Loucy (cell line): ENCODE measurements around the gene WDCP.

ENCODE experiments used
- H2AFZ ChIP-seq: fragments of 200-600 bp; sonication (generic); 2 replicates; pipeline ENCODE4 v1.6.0; 2016; ENCODE audit warnings: antibody characterized with exemption, mild to moderate bottlenecking, low read length, moderate library complexity
- H3F3A ChIP-seq: fragments of 200-600 bp; 2 replicates; pipeline ENCODE4 v1.6.0; 2016; ENCODE audit warnings: antibody characterized with exemption, low read depth, mild to moderate bottlenecking
- H3K27me3 ChIP-seq: fragments of 200-600 bp; sonication (generic); 2 replicates; pipeline ENCODE4 v1.6.1; 2014; ENCODE audit warnings: low read length, mild to moderate bottlenecking; ENCODE audit not compliant: insufficient read depth, poor library complexity, severe bottlenecking
- H3K36me3 ChIP-seq: fragments of 200-600 bp; sonication (generic); 2 replicates; pipeline ENCODE4 v1.6.1; 2016; ENCODE audit warnings: low read length; ENCODE audit not compliant: insufficient read depth
- H3K4me1 ChIP-seq: fragments of 200-600 bp; sonication (generic); 2 replicates; pipeline ENCODE4 v1.5.1; 2014; ENCODE audit warnings: low read length, mild to moderate bottlenecking; ENCODE audit not compliant: insufficient read depth, poor library complexity, severe bottlenecking
- H3K4me2 ChIP-seq: fragments of 200-600 bp; sonication (generic); 2 replicates; pipeline ENCODE4 v1.6.0; 2014; ENCODE audit warnings: antibody characterized with exemption, low read length, low read depth, mild to moderate bottlenecking; ENCODE audit not compliant: poor library complexity, severe bottlenecking
- H3K4me3 ChIP-seq: fragments of 200-600 bp; sonication (generic); 2 replicates; pipeline ENCODE4 v1.5.1; 2014; ENCODE audit warnings: low read length, mild to moderate bottlenecking, mixed read lengths; ENCODE audit not compliant: poor library complexity, severe bottlenecking
- H3K79me2 ChIP-seq: fragments of 200-600 bp; sonication (generic); 2 replicates; pipeline ENCODE4 v1.6.1; 2014; ENCODE audit warnings: low read length; ENCODE audit not compliant: insufficient read depth
- H3K9ac ChIP-seq: fragments of 200-600 bp; sonication (generic); 2 replicates; pipeline ENCODE4 v1.6.0; 2014; ENCODE audit warnings: mild to moderate bottlenecking, low read depth, low read length, moderate library complexity; ENCODE audit not compliant: poor library complexity, severe bottlenecking
- H3K9me2 ChIP-seq: fragments of 200-600 bp; sonication (generic); replicated peaks from 2 replicates; pipeline ENCODE4 v1.6.1; 2016; ENCODE audit warnings: low read depth, low read length, mixed read lengths
- H3K9me3 ChIP-seq: fragments of 200-600 bp; sonication (generic); 2 replicates; pipeline ENCODE4 v1.6.1; 2014; ENCODE audit warnings: mild to moderate bottlenecking, antibody characterized with exemption, low read length, low read depth; ENCODE audit not compliant: insufficient read depth
- H4K20me1 ChIP-seq: fragments of 200-600 bp; sonication (generic); 2 replicates; pipeline ENCODE4 v1.6.0; 2014; ENCODE audit warnings: antibody characterized with exemption, low read length, mild to moderate bottlenecking; ENCODE audit not compliant: insufficient read depth, poor library complexity, severe bottlenecking
- CTCF ChIP-seq: fragments of 200-600 bp; sonication (generic); conservative IDR thresholded peaks from 2 replicates; pipeline ENCODE4 v1.5.1; 2014; ENCODE audit warnings: mild to moderate bottlenecking, antibody characterized with exemption, low read length
- EZH2phosphoT487 ChIP-seq: fragments of 200-600 bp; IDR thresholded peaks from 2 replicates; pipeline ENCODE4 v1.6.1; 2018; ENCODE audit warnings: antibody characterized with exemption, mild to moderate bottlenecking, moderate library complexity, borderline replicate concordance

WDCP gene

DNA sequence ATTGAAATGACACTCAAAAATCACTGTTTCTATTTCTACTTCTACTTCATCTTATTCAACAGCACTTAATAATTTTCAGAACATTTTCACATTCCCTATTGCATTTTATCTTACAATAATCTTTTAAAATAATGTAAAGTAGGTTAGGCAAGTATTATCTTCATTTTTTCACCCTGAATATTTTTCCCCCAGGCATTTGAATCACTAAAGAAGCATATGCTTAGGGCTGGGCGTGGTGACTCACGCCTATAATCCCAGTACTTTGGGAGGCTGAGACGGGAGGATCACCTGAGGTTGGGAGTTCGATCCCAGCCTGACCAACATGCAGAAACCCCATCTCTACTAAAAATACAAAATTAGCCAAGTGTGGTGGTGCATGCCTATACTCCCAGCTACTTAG is 6.7 kb downstream of the WDCP start:
- H2AFZ ChIP-seq, result no peak overlapping the region
- H3K4me1 ChIP-seq, result peaks cover under 1% of the 10 kb centered on the region
- no peaks in the 10 kb centered on the region for H4K20me1 ChIP-seq
- no peak overlapping the region for H3K4me3 ChIP-seq
- peaks cover 15% of the 10 kb centered on the region; the same call in 1 of the 2 replicates for H3K36me3 ChIP-seq
- no peaks in the 10 kb centered on the region for H3F3A ChIP-seq
- no peaks in the 10 kb centered on the region for H3K27me3 ChIP-seq
- H3K4me2 ChIP-seq, result no peak overlapping the region
- H3K9ac ChIP-seq, result no peak overlapping the region
- H3K9me3 ChIP-seq, result no peaks in the 10 kb centered on the region
- peaks cover 9% of the 10 kb centered on the region; the same call in 1 of the 2 replicates for H3K79me2 ChIP-seq
- no peaks in the 10 kb centered on the region for H3K9me2 ChIP-seq
- TF ChIP-seq CTCF (no peak), EZH2phosphoT487 (no peak)

DNA sequence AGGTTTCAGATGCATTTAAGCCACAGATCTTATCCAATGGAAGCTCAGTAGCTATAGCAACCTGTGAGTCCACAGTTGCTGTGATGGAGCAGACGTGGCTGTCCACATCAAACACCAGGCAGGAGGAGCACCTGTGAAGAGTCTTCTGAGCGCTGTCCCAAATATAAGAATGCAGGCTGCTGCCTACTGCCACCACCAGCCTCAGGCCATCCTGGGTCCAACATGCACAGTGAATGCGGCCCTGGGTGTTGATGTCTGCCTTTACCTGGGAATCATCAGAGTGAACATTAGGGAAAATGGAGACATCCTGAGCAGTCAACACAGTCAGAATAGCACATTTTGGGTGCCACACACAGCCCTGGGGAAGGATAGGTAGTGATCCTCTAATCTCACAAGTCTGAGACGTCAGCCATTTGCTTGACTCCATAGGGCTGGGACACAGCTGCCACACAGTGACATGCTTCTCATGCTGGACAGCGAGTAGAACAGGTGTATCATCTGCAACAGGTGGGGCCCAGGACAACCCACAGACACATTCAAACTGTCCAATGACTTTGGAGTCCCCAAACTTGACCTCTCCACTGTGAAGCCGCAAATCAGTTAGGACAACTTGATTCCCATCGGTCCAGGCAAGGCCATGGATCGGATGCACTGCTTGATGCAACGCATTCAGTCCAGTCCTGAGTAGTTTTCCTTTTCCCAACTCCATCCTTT is 8.2 kb downstream of the WDCP start:
- Histone ChIP-seq H3K4me3 (no peak overlapping the region), H3K9ac (no peak overlapping the region), H3K36me3 (peaks cover 15% of the 10 kb centered on the region; the same call in 1 of the 2 replicates), H3K4me1 (no peaks in the 10 kb centered on the region), H3K9me3 (no peaks in the 10 kb centered on the region), H3F3A (no peaks in the 10 kb centered on the region), H3K27me3 (no peaks in the 10 kb centered on the region), H3K79me2 (0 out of 2 replicates have a peak, but pooled peaks cover 3% of the 10 kb centered on the region), H2AFZ (no peak overlapping the region), H3K4me2 (no peak overlapping the region), H4K20me1 (no peaks in the 10 kb centered on the region), H3K9me2 (no peaks in the 10 kb centered on the region)
- TF ChIP-seq CTCF, result no peak
- no peak for TF ChIP-seq EZH2phosphoT487

DNA sequence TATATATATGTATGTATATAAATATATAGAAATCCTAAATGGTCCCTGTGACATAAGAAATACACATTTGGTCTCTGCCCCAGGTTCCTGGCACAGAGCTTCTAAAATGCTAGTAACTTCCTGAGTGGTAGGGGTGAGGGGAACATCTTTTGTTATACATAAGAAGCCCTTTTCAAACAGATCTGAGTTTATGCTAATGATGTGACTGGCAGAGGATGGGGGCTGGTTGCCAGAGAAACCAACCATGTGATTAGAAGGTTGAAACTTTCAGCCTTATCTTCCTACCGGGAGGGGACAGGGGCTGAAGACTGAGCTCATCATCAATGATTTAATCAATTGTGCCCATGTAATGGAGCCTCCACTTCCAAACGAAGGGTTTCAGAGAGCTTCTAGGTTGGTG is 21.0 kb downstream of the WDCP start:
- Histone ChIP-seq H4K20me1 (no peaks in the 10 kb centered on the region), H3F3A (no peaks in the 10 kb centered on the region), H3K36me3 (peaks cover 33% of the 10 kb centered on the region; the same call in 1 of the 2 replicates), H3K4me2 (no peak overlapping the region), H3K4me1 (no peaks in the 10 kb centered on the region), H3K27me3 (no peaks in the 10 kb centered on the region), H3K9me2 (no peaks in the 10 kb centered on the region), H3K79me2 (no peaks in the 10 kb centered on the region), H3K9me3 (no peaks in the 10 kb centered on the region), H2AFZ (no peak overlapping the region), H3K9ac (no peak overlapping the region), H3K4me3 (no peak overlapping the region)
- TF ChIP-seq EZH2phosphoT487 (no peak), CTCF (no peak)
